H1 (cell line): ENCODE results near the gene LAT. TPM values are rescaled to one million over a fixed set of nuclear protein-coding genes. Genes with fewer than 3 reads are reported as not detected.

Experiments
- CTCF ChIA-PET: fragments of 300-600 bp; sonication (Branson Sonifier 250); formaldehyde crosslinking; loops from one replicate; lab custom pipeline; 2021; ENCODE audit not compliant: partially characterized antibody; lab: Charles Lee
- POLR2A ChIA-PET: fragments of 300-600 bp; sonication (Branson Sonifier 250); formaldehyde crosslinking; loops from one replicate; lab custom pipeline; 2021; ENCODE audit warnings: inconsistent platforms; ENCODE audit not compliant: partially characterized antibody; lab: Charles Lee
- DNase-seq, 2 experiments: peaks; one replicate each; pipeline versions ENCODE4 v3.0.0 to v3.0.0-alpha.2; 2010 to 2022; ENCODE audit warnings: low spot score in 2 of 2, low read depth in 1 of 2, mixed read lengths in 1 of 2
- FAIRE-seq: peaks from 2 replicates; lab custom pipeline; 2011; peaks lifted over from hg19 to GRCh38; lab: Jason Lieb, UNC
- H2AFZ ChIP-seq: 2 replicates; pipeline ENCODE4 v1.8.1; 2012; ENCODE audit warnings: low read length, inconsistent platforms
- H2AK5ac ChIP-seq: 2 replicates; pipeline ENCODE4 v1.6.1; 2013; ENCODE audit warnings: low read depth, low read length
- H2BK120ac ChIP-seq: replicated peaks from 2 replicates; pipeline ENCODE3; 2013; ENCODE audit warnings: low read depth, low read length, inconsistent platforms
- H2BK12ac ChIP-seq: 2 replicates; pipeline ENCODE4 v1.6.1; 2013; ENCODE audit warnings: low read depth, low read length
- H2BK15ac ChIP-seq: 2 replicates; pipeline ENCODE4 v1.6.1; 2013; ENCODE audit warnings: low read length
- H2BK20ac ChIP-seq: 2 replicates; pipeline ENCODE4 v1.6.1; 2013; ENCODE audit warnings: low read length
- H2BK5ac ChIP-seq: 2 replicates; pipeline ENCODE4 v1.6.1; 2013; ENCODE audit warnings: low read depth, low read length
- H3K14ac ChIP-seq: 2 replicates; pipeline ENCODE4 v1.6.1; 2013; ENCODE audit warnings: inconsistent platforms; ENCODE audit not compliant: insufficient read length
- H3K18ac ChIP-seq: 2 replicates; pipeline ENCODE4 v1.6.1; 2013; ENCODE audit warnings: low read length; ENCODE audit errors: extremely low read depth
- H3K23ac ChIP-seq: 2 replicates; pipeline ENCODE4 v1.6.1; 2013; ENCODE audit warnings: inconsistent platforms; ENCODE audit not compliant: insufficient read length
- H3K23me2 ChIP-seq: 2 replicates; pipeline ENCODE4 v1.6.1; 2013; ENCODE audit warnings: low read depth, low read length
- H3K27ac ChIP-seq: 2 replicates; pipeline ENCODE4 v1.6.1; 2011; ENCODE audit warnings: low read depth, low read length, inconsistent platforms
- H3K27me3 ChIP-seq, 4 experiments: replicated peaks in 1 of 4; 1 replicate in 1 of 4; 2 replicates in 3 of 4; pipeline versions ENCODE4 v1.6.1 to v1.8.1; 2011 to 2013; ENCODE audit warnings: low read length in 3 of 4, mild to moderate bottlenecking in 3 of 4, inconsistent platforms in 2 of 4, mixed read lengths in 2 of 4, moderate library complexity in 1 of 4; ENCODE audit not compliant: control insufficient read depth in 3 of 4, insufficient read depth in 3 of 4; ENCODE audit errors: extremely low read depth in 1 of 4
- H3K36me3 ChIP-seq, 4 experiments: 2 replicates each; pipeline versions ENCODE4 v1.6.1 to v1.8.1; 2011 to 2013; ENCODE audit warnings: mild to moderate bottlenecking in 4 of 4, low read length in 3 of 4, moderate library complexity in 2 of 4, control low read depth in 1 of 4, inconsistent platforms in 1 of 4; ENCODE audit not compliant: insufficient read depth in 4 of 4, control insufficient read depth in 2 of 4
- H3K4ac ChIP-seq: replicated peaks from 2 replicates; pipeline ENCODE3; 2013; ENCODE audit warnings: low read length, low read depth, mixed read lengths, inconsistent platforms; ENCODE audit not compliant: insufficient read length
- H3K4me1 ChIP-seq, 4 experiments: replicated peaks in 1 of 4; 1 replicate in 1 of 4; 2 replicates in 3 of 4; pipeline versions ENCODE4 v1.6.1 to v1.8.1; 2011 to 2013; ENCODE audit warnings: low read length in 3 of 4, inconsistent platforms in 2 of 4, mixed read lengths in 1 of 4; ENCODE audit not compliant: insufficient read depth in 4 of 4, control insufficient read depth in 3 of 4
- H3K4me2 ChIP-seq, 2 experiments: 2 replicates each; pipeline versions ENCODE4 v1.6.1 to v1.8.1; 2011 to 2013; ENCODE audit warnings: low read depth in 2 of 2, low read length in 2 of 2, control low read depth in 1 of 2, inconsistent platforms in 1 of 2, mild to moderate bottlenecking in 1 of 2; ENCODE audit not compliant: insufficient read depth in 1 of 2
- H3K4me3 ChIP-seq, 4 experiments: fragments of 200-600, 300-600 bp in 1 of 4; sonication (generic), shearing (Covaris generic), sonication (Bioruptor Twin) in 1 of 4; 2 replicates each; pipeline versions ENCODE4 v1.5.1 to v1.8.1; 2011 to 2016; ENCODE audit warnings: low read length in 4 of 4, low read depth in 3 of 4, control low read depth in 2 of 4, inconsistent platforms in 2 of 4, mild to moderate bottlenecking in 2 of 4, mixed read lengths in 1 of 4, moderate library complexity in 1 of 4; ENCODE audit not compliant: insufficient read depth in 2 of 4; ENCODE audit errors: extremely low read depth in 1 of 4
- H3K56ac ChIP-seq: replicated peaks from 2 replicates; pipeline ENCODE3; 2013; ENCODE audit warnings: low read depth, mild to moderate bottlenecking, mixed read lengths, low read length, inconsistent platforms; ENCODE audit not compliant: insufficient read length
- H3K79me1 ChIP-seq: 2 replicates; pipeline ENCODE4 v1.6.1; 2013; ENCODE audit warnings: low read depth, low read length, control low read depth
- H3K79me2 ChIP-seq, 2 experiments: 2 replicates each; pipeline versions ENCODE4 v1.6.1 to v1.8.1; 2012 to 2013; ENCODE audit warnings: low read length in 2 of 2, mild to moderate bottlenecking in 2 of 2, inconsistent platforms in 1 of 2; ENCODE audit not compliant: insufficient read depth in 2 of 2, control insufficient read depth in 1 of 2
- H3K9ac ChIP-seq, 4 experiments: replicated peaks in 1 of 4; 1 replicate in 1 of 4; 2 replicates in 3 of 4; pipeline versions ENCODE4 v1.6.1 to v1.8.1; 2011 to 2013; ENCODE audit warnings: low read depth in 3 of 4, low read length in 3 of 4, control low read depth in 2 of 4, mild to moderate bottlenecking in 2 of 4, moderate library complexity in 2 of 4, inconsistent platforms in 1 of 4; ENCODE audit errors: extremely low read depth in 1 of 4
- H3K9me3 ChIP-seq, 2 experiments: 2 replicates each; pipeline versions ENCODE4 v1.6.1 to v1.8.1; 2012 to 2013; ENCODE audit warnings: mild to moderate bottlenecking in 2 of 2, moderate library complexity in 2 of 2, control low read depth in 1 of 2, inconsistent platforms in 1 of 2, low read depth in 1 of 2, low read length in 1 of 2, mixed read lengths in 1 of 2; ENCODE audit not compliant: insufficient read depth in 2 of 2
- H4K20me1 ChIP-seq, 2 experiments: replicated peaks in 1 of 2; 2 replicates each; pipeline versions ENCODE3 to v1.8.1; 2011 to 2013; ENCODE audit warnings: inconsistent platforms in 2 of 2, low read length in 2 of 2, mild to moderate bottlenecking in 1 of 2; ENCODE audit not compliant: insufficient read depth in 2 of 2, control insufficient read depth in 1 of 2
- H4K5ac ChIP-seq: 2 replicates; pipeline ENCODE4 v1.6.1; 2013; ENCODE audit warnings: low read length, low read depth, mixed read lengths, inconsistent platforms; ENCODE audit not compliant: insufficient read length
- H4K8ac ChIP-seq: 2 replicates; pipeline ENCODE4 v1.8.0; 2013; ENCODE audit warnings: mild to moderate bottlenecking, moderate library complexity, low read length, inconsistent platforms; ENCODE audit not compliant: insufficient read depth; ENCODE audit errors: extremely low read depth
- H4K91ac ChIP-seq: replicated peaks from 2 replicates; pipeline ENCODE3; 2013; ENCODE audit warnings: low read length, mixed read lengths, inconsistent platforms; ENCODE audit not compliant: insufficient read length
- BCL11A ChIP-seq, 2 experiments: IDR thresholded peaks; one replicate each; pipeline ENCODE4 v1.6.1; 2011; ENCODE audit warnings: low read depth in 2 of 2, low read length in 2 of 2, mild to moderate bottlenecking in 2 of 2
- CEBPB ChIP-seq: IDR thresholded peaks from 2 replicates; pipeline ENCODE4 v1.6.1; 2012; ENCODE audit warnings: low read depth, low read length
- CHD1 ChIP-seq: IDR thresholded peaks from 2 replicates; pipeline ENCODE4 v1.6.1; 2012; ENCODE audit warnings: low read depth, low read length, improper control_type of control experiment
- HDAC2 ChIP-seq, 2 experiments: fragments of 300-600 bp in 1 of 2; sonication (generic) in 1 of 2; IDR thresholded peaks; 2 replicates each; pipeline ENCODE4 v1.6.1; 2011 to 2012; ENCODE audit warnings: low read depth in 2 of 2, low read length in 2 of 2, mild to moderate bottlenecking in 2 of 2, moderate library complexity in 2 of 2, borderline replicate concordance in 1 of 2, inconsistent platforms in 1 of 2
- JUND ChIP-seq: IDR thresholded peaks from 2 replicates; pipeline ENCODE4 v1.6.1; 2011; ENCODE audit warnings: mild to moderate bottlenecking, improper control_type of control experiment, low read length
- KDM1A ChIP-seq: fragments of 200-600, 300-600 bp; sonication (generic); IDR thresholded peaks from 2 replicates; pipeline ENCODE4 v1.7.1; 2016; ENCODE audit warnings: mild to moderate bottlenecking, low read length, borderline replicate concordance
- RBBP5 ChIP-seq: IDR thresholded peaks from 2 replicates; pipeline ENCODE4 v1.7.1; 2012; ENCODE audit warnings: low read depth, mild to moderate bottlenecking, inconsistent platforms, low read length, moderate library complexity, borderline replicate concordance
- SP4 ChIP-seq: IDR thresholded peaks from 2 replicates; pipeline ENCODE4 v1.6.1; 2012; ENCODE audit warnings: low read length, inconsistent platforms
- SRF ChIP-seq: IDR thresholded peaks from 2 replicates; pipeline ENCODE4 v1.6.1; 2011; ENCODE audit warnings: mild to moderate bottlenecking, low read depth, low read length, moderate library complexity
- WGBS, 2 experiments: shearing (Covaris generic) in 1 of 2; methylation state at CpG; one replicate each; pipeline versions ENCODE4 v1.1.6 to v1.1.7; 2013 to 2015; ENCODE audit warnings: low lambda C conversion rate in 2 of 2, mixed read lengths in 2 of 2, inconsistent platforms in 1 of 2, low coverage in 1 of 2, missing lambda C conversion rate in 1 of 2; ENCODE audit not compliant: insufficient replicate concordance in 2 of 2, insufficient coverage in 1 of 2, insufficient read length in 1 of 2; ENCODE audit errors: extremely low coverage in 1 of 2, missing lambda C conversion rate in 1 of 2; 5-methylcytosine and 5-hydroxymethylcytosine counted together
- polyA plus RNA-seq, 7 experiments: library from polyadenylated mRNA; depleted of rRNA in 3 of 7; stranded (reverse) in 5 of 7; unstranded in 2 of 7; fragments of >200 nt in 5 of 7; fragments of 200-250 nt in 2 of 7; gene quantifications; 1 replicate in 5 of 7; 2 replicates in 1 of 7; 4 replicates in 1 of 7; pipeline versions ENCODE4 v1.2.1 to v1.2.3, GENCODE V29; 2011 to 2013; ENCODE audit warnings: missing spikeins in 2 of 7, mixed read lengths in 2 of 7
- total RNA-seq: library from RNA; stranded (reverse); fragmentation: NEBNext Ultra II Directional; extraction: Animal tissue kit (Norgen Biotek cat#: 25700); gene quantifications from 2 replicates; pipeline ENCODE4 v1.2.1, GENCODE V29; 2021
- TF ChIP-seq, protein P1 (sequence below): IDR thresholded peaks from 2 replicates; pipeline ENCODE4 v1.6.1; 2012; ENCODE audit warnings: low read length, inconsistent platforms

The LAT gene
- total and polyA plus RNA-seq, 2 of the 8 experiments (the other 6 are each of a cell fraction or from before 2014, with no cell fraction given), result 2.7 to 3.4 TPM

DNA sequence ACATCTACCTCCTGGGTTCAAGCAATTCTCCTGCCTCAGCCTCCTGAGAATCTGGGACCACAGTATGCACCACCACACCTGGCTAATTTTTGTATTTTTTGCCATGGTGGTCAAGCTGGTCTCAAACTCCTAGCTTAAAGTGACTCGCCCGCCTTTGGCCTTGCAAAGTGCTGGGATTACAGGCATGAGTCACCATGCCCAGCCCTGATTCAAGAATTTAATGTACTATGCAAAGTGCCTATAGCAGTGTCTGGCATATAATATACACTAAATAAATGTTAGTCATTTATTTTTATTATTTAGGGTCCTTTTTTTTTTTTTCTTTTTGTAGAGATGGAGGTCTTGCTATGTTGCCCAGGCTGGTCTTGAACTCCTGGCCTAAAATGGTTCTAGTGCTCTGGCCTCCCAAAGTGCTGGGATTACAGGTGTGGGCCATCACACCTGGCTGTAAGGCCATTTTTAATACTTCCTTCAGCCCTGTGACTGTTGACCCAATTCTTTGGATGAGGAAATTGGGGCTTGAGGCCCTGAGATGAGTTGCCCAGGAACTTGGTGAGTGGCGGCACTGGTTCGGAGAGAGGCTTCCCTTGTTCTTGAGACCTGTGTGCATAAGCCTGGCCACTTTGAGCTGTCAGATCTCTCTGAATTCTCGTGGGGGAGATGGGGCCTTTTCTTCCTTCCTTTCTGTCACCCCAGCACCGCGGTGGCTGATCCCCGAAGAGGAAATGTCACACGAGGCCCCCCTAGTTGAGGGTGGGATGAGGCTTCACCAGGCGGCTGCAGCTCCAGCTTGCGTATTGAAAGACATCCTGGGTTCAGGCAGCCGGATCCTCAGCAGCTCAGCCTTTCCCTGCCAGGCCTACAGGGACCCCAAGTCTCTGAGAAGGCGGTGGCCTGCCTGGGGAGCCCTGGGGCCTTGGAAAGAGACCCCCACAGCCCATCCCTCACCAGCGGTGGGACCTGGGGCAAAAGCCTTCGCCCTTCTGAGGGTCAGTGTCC lies 38.7 kb downstream of the LAT start:
- no peak overlapping the region for H3K4ac ChIP-seq
- H3K36me3 ChIP-seq, result no peaks in the 10 kb centered on the region
- H3K4me2 ChIP-seq, result no peak overlapping the region
- no peak overlapping the region for H4K5ac ChIP-seq
- H3K56ac ChIP-seq, result no peak overlapping the region
- DNase-seq, result no peak
- H3K9ac ChIP-seq, result no peak overlapping the region
- WGBS, 2 experiments, result 90% methylated on average over 15 of the region's 15 CpGs; no CpG with 5 or more reads in 1 of the 2 experiments
- no peaks in the 10 kb centered on the region for H3K27me3 ChIP-seq
- H4K8ac ChIP-seq, result no peak overlapping the region; the same call in 1 of the 2 replicates
- no peaks in the 10 kb centered on the region for H3K79me2 ChIP-seq
- H2BK120ac ChIP-seq, result no peak overlapping the region
- no peaks in the 10 kb centered on the region for H3K9me3 ChIP-seq
- H3K23ac ChIP-seq, result no peak overlapping the region
- ChIA-PET POLR2A (no interaction called here), CTCF (interaction anchor here (0.5 to 3.5 kb wide), 5 partner anchors 12 to 435 kb away, joined by 3 to 15 read pairs (median 3); no protein-coding TSS in a partner anchor)
- H3K18ac ChIP-seq, result no peak overlapping the region
- H3K4me3 ChIP-seq, result no peak overlapping the region
- H3K4me1 ChIP-seq, result peaks cover 0 to 1% (median 0%) of the 10 kb centered on the region in 4 experiments; a peak in 3 of 7 replicates
- H2AFZ ChIP-seq, result 0 out of 2 replicates have a peak overlapping the region, but pooled peaks have one; percentile 2
- H2BK5ac ChIP-seq, result no peak overlapping the region
- no peak overlapping the region for H2BK20ac ChIP-seq
- no peaks in the 10 kb centered on the region for H3K23me2 ChIP-seq
- no peak overlapping the region for H3K14ac ChIP-seq
- no peak overlapping the region for H4K91ac ChIP-seq
- no peaks in the 10 kb centered on the region for H4K20me1 ChIP-seq
- no peak overlapping the region for H2BK15ac ChIP-seq
- no peak overlapping the region for H2AK5ac ChIP-seq
- no peak overlapping the region for H3K27ac ChIP-seq
- no peak overlapping the region for H2BK12ac ChIP-seq
- FAIRE-seq, result no peak
- no peaks in the 10 kb centered on the region for H3K79me1 ChIP-seq
- TF ChIP-seq, protein P1, sequence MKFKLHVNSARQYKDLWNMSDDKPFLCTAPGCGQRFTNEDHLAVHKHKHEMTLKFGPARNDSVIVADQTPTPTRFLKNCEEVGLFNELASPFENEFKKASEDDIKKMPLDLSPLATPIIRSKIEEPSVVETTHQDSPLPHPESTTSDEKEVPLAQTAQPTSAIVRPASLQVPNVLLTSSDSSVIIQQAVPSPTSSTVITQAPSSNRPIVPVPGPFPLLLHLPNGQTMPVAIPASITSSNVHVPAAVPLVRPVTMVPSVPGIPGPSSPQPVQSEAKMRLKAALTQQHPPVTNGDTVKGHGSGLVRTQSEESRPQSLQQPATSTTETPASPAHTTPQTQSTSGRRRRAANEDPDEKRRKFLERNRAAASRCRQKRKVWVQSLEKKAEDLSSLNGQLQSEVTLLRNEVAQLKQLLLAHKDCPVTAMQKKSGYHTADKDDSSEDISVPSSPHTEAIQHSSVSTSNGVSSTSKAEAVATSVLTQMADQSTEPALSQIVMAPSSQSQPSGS, result no peak
- TF ChIP-seq CEBPB (no peak), SP4 (no peak), SRF (no peak), HDAC2 (IDR thresholded peaks at IDR 0.05; ENCODE audit: borderline replicate concordance in 1 of 2, low read depth in 2 of 2, low read length in 2 of 2) (no peak), KDM1A (no peak), JUND (no peak), BCL11A (IDR thresholded peaks at IDR 0.05; ENCODE audit: low read depth in 2 of 2, low read length in 2 of 2) (no peak), CHD1 (no peak), RBBP5 (no peak)
